Caco-2 (cell line): ENCODE data around the gene PHYHIPL. TPM values are rescaled to one million over a fixed set of nuclear protein-coding genes. Genes with fewer than 3 reads are reported as not detected.

Experiments used
- BruUV-seq: library from RNA; stranded (reverse); fragments of 400-500 nt; replicated peaks from 2 replicates; lab custom pipeline; 2021; lab: Mats Ljungman, UMichigan
- CTCF ChIA-PET: fragments of 300-600 bp; sonication (Branson Sonifier 250); formaldehyde crosslinking; loops from one replicate; lab custom pipeline; 2022; ENCODE audit warnings: antibody characterized with exemption; lab: Charles Lee
- POLR2A ChIA-PET: fragments of 300-600 bp; sonication (Branson Sonifier 250); formaldehyde crosslinking; loops from one replicate; lab custom pipeline; 2022; ENCODE audit warnings: antibody characterized with exemption; lab: Charles Lee
- DNase-seq, 2 experiments: peaks; one replicate each; pipeline versions ENCODE4 v3.0.0 to v3.0.0-alpha.2; 2020 to 2022
- H3K27me3 ChIP-seq: replicated peaks from 2 replicates; pipeline ENCODE4 v1.6.0; 2011; ENCODE audit warnings: low read length; ENCODE audit not compliant: control insufficient read depth, insufficient read depth
- H3K36me3 ChIP-seq: 2 replicates; pipeline ENCODE4 v1.5.1; 2011; ENCODE audit warnings: low read length; ENCODE audit not compliant: control insufficient read depth, insufficient read depth
- H3K4me1 ChIP-seq: fragments of 250-450 bp; sonication (Bioruptor Pico); 2 replicates; pipeline ENCODE4 v1.5.1; 2020; ENCODE audit warnings: mild to moderate bottlenecking
- H3K4me3 ChIP-seq: 2 replicates; pipeline ENCODE4 v1.5.1; 2011; ENCODE audit warnings: low read depth, mild to moderate bottlenecking, control low read depth, low read length
- H3K9me3 ChIP-seq: fragments of 250-450 bp; sonication (Bioruptor Pico); 2 replicates; pipeline ENCODE4 v1.5.1; 2020; ENCODE audit warnings: mild to moderate bottlenecking, moderate library complexity
- H3K27ac Mint-ChIP-seq: one replicate; pipeline ENCODE4 v1.8.0; 2022; ENCODE audit warnings: mixed read lengths; ENCODE audit not compliant: unreplicated experiment
- H3K27me3 Mint-ChIP-seq: one replicate; pipeline ENCODE4 v1.8.0; 2022; ENCODE audit warnings: mixed read lengths; ENCODE audit not compliant: insufficient read depth, unreplicated experiment
- H3K36me3 Mint-ChIP-seq: one replicate; pipeline ENCODE4 v1.8.0; 2022; ENCODE audit warnings: mild to moderate bottlenecking, mixed read lengths; ENCODE audit not compliant: insufficient read depth, unreplicated experiment
- H3K4me1 Mint-ChIP-seq: one replicate; pipeline ENCODE4 v1.8.0; 2022; ENCODE audit warnings: low read depth, mixed read lengths; ENCODE audit not compliant: unreplicated experiment
- H3K4me3 Mint-ChIP-seq: one replicate; pipeline ENCODE4 v1.8.0; 2022; ENCODE audit warnings: mild to moderate bottlenecking, moderate library complexity, mixed read lengths; ENCODE audit not compliant: unreplicated experiment
- H3K9me3 Mint-ChIP-seq: one replicate; pipeline ENCODE4 v1.8.0; 2022; ENCODE audit warnings: mixed read lengths; ENCODE audit not compliant: unreplicated experiment
- CTCF ChIP-seq, 2 experiments: fragments of 200-600 bp in 1 of 2; IDR thresholded peaks; 1 replicate in 1 of 2; 2 replicates in 1 of 2; pipeline versions ENCODE4 v1.5.1 to v1.8.0; 2011 to 2022; ENCODE audit warnings: antibody characterized with exemption in 1 of 2, control low read depth in 1 of 2, inconsistent platforms in 1 of 2, low read depth in 1 of 2, low read length in 1 of 2, mild to moderate bottlenecking in 1 of 2, moderate library complexity in 1 of 2; ENCODE audit not compliant: insufficient read depth in 1 of 2, severe bottlenecking in 1 of 2, unreplicated experiment in 1 of 2
- intact Hi-C: fragments of 100-400 bp; cut with micrococcal nuclease; formaldehyde crosslinking; loops from one replicate; pipeline ENCODE4 v1.10.0; 2022; ENCODE audit not compliant: unreplicated experiment
- total RNA-seq: library from RNA; stranded (reverse); gene quantifications from 2 replicates; pipeline ENCODE4 v1.2.3, GENCODE V29; 2022

The PHYHIPL gene
- total RNA-seq, 1 experiment from 2014 or later = 48.1 TPM

- no peak overlapping the region for H3K27ac Mint-ChIP-seq
- BruUV-seq = no TSS peak
- Histone ChIP-seq H3K36me3 (no peaks in the 10 kb centered on the region), H3K4me3 (no peak overlapping the region), H3K9me3 (no peaks in the 10 kb centered on the region), H3K27me3 (no peaks in the 10 kb centered on the region), H3K4me1 (peaks cover 4% of the 10 kb centered on the region; the same call in 1 of the 2 replicates)
- H3K4me1 Mint-ChIP-seq = peaks cover 9% of the 10 kb centered on the region
- no peaks in the 10 kb centered on the region for H3K9me3 Mint-ChIP-seq
- no peak overlapping the region for H3K4me3 Mint-ChIP-seq
- ChIA-PET POLR2A (no interaction called here), CTCF (no interaction called here)
- intact Hi-C loops = no loop called here
- no peaks in the 10 kb centered on the region for H3K27me3 Mint-ChIP-seq
- no peak for DNase-seq
- no peaks in the 10 kb centered on the region for H3K36me3 Mint-ChIP-seq
- TF ChIP-seq CTCF (IDR thresholded peaks at IDR 0.05; ENCODE audit: insufficient read depth in 1 of 2, low read depth in 1 of 2, low read length in 1 of 2, severe bottlenecking in 1 of 2, unreplicated experiment in 1 of 2) = no peak
These were observed 41.7 kb upstream of the PHYHIPL start for GRCh38 chr10:59134785-59135184.

- intact Hi-C loops = no loop called here
- Histone ChIP-seq H3K4me3 (no peak overlapping the region), H3K4me1 (peaks cover 9% of the 10 kb centered on the region), H3K9me3 (no peaks in the 10 kb centered on the region), H3K36me3 (no peaks in the 10 kb centered on the region), H3K27me3 (no peaks in the 10 kb centered on the region)
- no peaks in the 10 kb centered on the region for H3K27me3 Mint-ChIP-seq
- peaks cover 13% of the 10 kb centered on the region for H3K4me1 Mint-ChIP-seq
- ChIA-PET POLR2A (no interaction called here), CTCF (no interaction called here)
- peak; percentile 33 to 62 for DNase-seq
- no peaks in the 10 kb centered on the region for H3K9me3 Mint-ChIP-seq
- H3K27ac Mint-ChIP-seq = no peak overlapping the region
- BruUV-seq = no TSS peak
- no peaks in the 10 kb centered on the region for H3K36me3 Mint-ChIP-seq
- TF ChIP-seq CTCF (IDR thresholded peaks at IDR 0.05; ENCODE audit: insufficient read depth in 1 of 2, low read depth in 1 of 2, low read length in 1 of 2, severe bottlenecking in 1 of 2, unreplicated experiment in 1 of 2) = no peak
- no peak overlapping the region for H3K4me3 Mint-ChIP-seq
These were observed 41.2 kb upstream of the PHYHIPL start for GRCh38 chr10:59135275-59135674.

- CTCF ChIA-PET = no interaction called here
- peaks cover 13% of the 10 kb centered on the region for H3K4me1 Mint-ChIP-seq
These were observed 38.4 kb upstream of the PHYHIPL start for GRCh38 chr10:59138052-59138451.

More at GRCh38 chr10:59138052-59138451, 38.4 kb upstream of the PHYHIPL start:
- TF ChIP-seq CTCF (IDR thresholded peaks at IDR 0.05; ENCODE audit: insufficient read depth in 1 of 2, low read depth in 1 of 2, low read length in 1 of 2, severe bottlenecking in 1 of 2, unreplicated experiment in 1 of 2) = no peak
- 0 out of 2 replicates have a peak, but pooled peaks cover 3% of the 10 kb centered on the region for H3K9me3 ChIP-seq
- DNase-seq = no peak
- Mint-ChIP-seq H3K9me3 (peaks cover 9% of the 10 kb centered on the region), H3K27ac (no peak overlapping the region), H3K36me3 (no peaks in the 10 kb centered on the region), H3K4me3 (no peak overlapping the region), H3K27me3 (no peaks in the 10 kb centered on the region)
- H3K27me3 ChIP-seq = no peaks in the 10 kb centered on the region
- H3K4me3 ChIP-seq = no peak overlapping the region
- intact Hi-C loops = no loop called here
- no TSS peak for BruUV-seq
- POLR2A ChIA-PET = no interaction called here
- H3K4me1 ChIP-seq = peaks cover 20% of the 10 kb centered on the region
- H3K36me3 ChIP-seq = no peaks in the 10 kb centered on the region
